Fibroblast of skin of left biceps (primary cell): ENCODE data around the gene NR1I3.

ENCODE experiments used
- DNase-seq, 2 experiments: peaks; one replicate each; pipeline ENCODE4 v3.0.0-alpha.2; 2013; ENCODE audit warnings: low read depth in 2 of 2

Gene NR1I3

GRCh38 chr1:161196111-161196510, 41.9 kb downstream of the NR1I3 start:
- DNase-seq: no peak

DNA sequence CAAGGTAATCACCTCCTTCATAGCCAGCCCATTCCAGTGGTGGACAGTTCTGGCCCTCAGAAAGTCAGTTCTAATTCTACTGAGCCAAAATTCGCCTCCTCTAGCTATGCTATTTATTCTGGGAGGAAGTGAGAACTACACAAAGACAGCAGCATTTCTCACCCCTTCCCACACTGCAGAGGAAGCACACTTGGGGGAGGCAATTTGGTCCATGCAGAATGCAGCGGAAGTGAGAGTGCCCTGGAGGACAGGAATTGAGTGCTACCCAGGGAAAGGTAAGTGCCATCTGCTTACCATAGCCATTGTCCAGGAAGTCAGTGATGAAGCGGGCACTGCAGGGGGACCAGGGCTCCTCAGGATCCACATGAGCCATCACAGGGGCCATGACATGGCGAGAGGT, 42.8 kb downstream of the NR1I3 start:
- no peak for DNase-seq

DNA sequence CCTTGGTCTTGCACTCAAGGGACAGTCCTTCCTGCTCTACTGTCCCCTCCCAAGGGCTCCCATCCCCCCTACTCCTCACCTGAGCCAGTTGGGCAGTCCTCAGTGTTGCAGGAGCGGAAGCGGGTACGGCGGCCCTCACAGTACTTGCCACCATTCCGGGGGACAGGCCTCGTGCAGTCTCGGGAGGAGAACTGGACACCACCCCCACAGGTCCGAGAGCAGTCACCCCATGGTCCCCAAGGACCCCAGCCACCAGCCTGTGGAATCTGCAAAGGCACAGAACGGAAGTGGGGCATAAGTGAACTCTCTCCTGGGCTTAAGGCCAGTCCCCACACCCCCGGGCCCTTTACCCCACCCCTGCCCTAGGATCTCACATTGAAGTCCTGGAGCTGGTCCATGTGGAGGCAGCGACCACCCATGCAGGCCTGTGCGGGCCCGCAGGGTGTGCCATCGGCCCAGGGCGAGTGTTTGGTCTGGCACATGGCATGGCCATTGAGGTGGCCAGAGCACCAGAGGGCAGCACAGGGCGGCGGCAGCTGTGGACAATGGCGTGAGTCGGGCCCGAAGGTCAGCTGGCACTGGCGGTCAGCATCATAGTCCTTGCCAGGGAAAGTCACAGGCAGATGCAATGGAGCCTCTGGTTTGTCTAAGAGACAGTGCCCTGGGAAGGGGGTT, 44.3 kb downstream of the NR1I3 start:
- DNase-seq: no peak

- DNase-seq: no peak
These were observed 45.2 kb downstream of the NR1I3 start for GRCh38 chr1:161192476-161193465.

GRCh38 chr1:161191971-161192370, 46.0 kb downstream of the NR1I3 start:
- DNase-seq: no peak

GRCh38 chr1:161190962-161191521, 47.0 kb downstream of the NR1I3 start:
- DNase-seq: no peak

- no peak for DNase-seq
These were observed 49.0 kb downstream of the NR1I3 start for GRCh38 chr1:161189036-161189435.

- no peak for DNase-seq
These were observed 49.6 kb downstream of the NR1I3 start for GRCh38 chr1:161188381-161188780.

DNA sequence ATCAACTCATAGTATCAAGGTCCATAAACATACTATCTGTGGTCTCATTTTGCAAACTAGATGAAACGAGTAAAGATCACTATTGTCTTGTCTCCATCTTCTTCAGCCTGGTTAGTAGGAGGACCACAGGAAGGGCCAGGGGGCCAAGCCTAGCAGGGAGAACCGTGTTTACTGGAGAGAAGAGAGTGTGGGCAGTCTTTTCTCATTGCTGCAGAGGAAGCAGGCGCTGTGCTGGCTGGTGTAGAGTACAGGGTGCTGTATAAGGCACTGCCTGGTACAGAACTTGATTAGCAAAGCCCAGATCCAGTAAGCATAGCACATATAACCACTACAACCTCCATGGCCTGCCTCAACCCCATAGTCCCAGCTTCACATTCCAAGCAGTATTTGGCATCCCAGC, 50.7 kb downstream of the NR1I3 start:
- DNase-seq: no peak

GRCh38 chr1:161185732-161186311, 52.2 kb downstream of the NR1I3 start:
- no peak for DNase-seq

- peak in 1 of 2 experiments; percentile 45 for DNase-seq
These were observed 52.7 kb downstream of the NR1I3 start for GRCh38 chr1:161185282-161185682.

DNA sequence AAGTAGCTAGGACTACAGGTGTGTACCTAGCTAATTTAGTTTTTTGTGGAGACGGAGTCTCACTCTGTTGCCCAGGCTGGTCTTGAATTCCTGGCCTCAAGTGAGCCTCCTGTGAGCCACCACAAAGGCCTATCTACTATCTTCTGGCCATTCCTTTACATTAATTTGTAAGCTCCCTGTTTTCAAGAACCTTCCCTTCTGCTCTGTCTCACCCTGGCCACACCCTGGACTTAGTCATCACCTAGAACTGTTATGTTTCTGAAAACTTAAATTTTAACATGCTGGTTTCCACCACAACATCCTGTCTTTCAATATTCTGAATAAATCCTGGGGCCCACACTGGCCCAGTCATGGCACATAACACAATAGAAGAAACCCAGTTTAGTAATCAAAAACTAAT, 55.8 kb downstream of the NR1I3 start:
- no peak for DNase-seq

DNA sequence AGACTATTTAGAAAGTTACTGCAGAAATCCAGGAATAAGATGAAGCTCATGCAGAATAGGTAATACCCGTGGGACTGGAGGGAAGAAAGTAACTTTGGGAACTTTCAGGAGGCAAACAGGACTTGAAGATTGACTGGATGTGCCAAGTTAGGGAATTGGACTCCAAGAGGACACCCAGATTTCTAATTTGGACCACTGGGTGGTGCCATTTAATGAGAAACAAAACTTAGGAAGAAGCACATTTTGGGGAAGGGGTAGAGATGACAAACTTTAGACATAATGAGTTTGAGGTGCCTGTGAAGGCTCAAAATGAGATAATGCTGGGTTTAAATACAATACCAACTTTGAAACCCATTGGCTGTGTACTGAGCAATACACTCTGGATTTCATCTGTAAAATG, 57.4 kb downstream of the NR1I3 start:
- DNase-seq: no peak

- DNase-seq: no peak
These were observed 58.3 kb downstream of the NR1I3 start for GRCh38 chr1:161179698-161180097.
